ENCODE data around the gene SPTBN5.

GRCh38 chr15:41921167-41921566 is 27.3 kb upstream of the SPTBN5 start:
- TF ChIP-seq CTCF (IDR thresholded peaks at IDR 0.05), result no peak
- TF ChIP-seq EZH2 (IDR thresholded peaks at IDR 0.05; ENCODE audit: borderline replicate concordance, insufficient read depth, low read depth, low read length, poor library complexity, severe bottlenecking), result no peak

Measured in B cell (primary cell).